ENCODE measurements around the gene GAPDH. TPM values are rescaled to one million over a fixed set of nuclear protein-coding genes. Genes with fewer than 3 reads are reported as not detected.

The GAPDH gene
- total and polyA plus RNA-seq, 8 donors, result 579 to 2,765 (median 1,254) TPM

DNA sequence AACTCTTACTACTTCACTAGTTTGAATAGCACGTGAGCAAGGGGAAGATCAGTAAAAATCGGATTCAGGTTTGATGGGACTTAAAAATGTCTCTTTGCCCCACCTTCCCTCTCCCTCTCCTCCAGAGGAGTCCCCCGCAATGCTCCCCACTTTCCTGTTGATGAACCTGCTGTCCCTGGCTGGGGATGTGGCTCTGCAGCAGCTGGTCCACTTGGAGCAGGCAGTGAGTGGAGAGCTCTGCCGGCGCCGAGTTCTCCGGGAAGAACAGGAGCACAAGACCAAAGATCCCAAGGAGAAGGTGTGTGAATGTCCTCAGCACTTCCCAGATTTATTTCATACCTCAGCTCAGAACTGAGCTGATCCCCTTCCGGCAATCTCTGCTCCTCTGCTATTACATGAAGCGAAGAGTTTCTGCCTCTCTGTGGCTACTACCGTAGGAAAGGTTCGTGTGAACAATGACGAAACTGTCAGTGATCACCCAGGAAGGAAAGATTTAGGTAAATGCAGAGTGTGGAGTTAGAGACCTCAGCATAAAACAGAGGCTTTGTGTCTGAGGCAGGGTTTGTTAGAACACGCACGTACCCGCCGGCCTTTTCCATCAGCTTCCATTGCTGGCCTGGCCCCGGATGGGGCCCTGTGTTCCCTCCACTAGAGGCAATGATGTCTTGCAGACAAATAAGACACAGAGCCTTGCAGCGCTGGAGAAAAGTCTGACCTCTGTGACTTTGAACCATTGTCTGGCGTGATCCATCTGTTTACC is 7.4 kb upstream of the GAPDH start:
- intact Hi-C loops (cut with DNase I; ENCODE audit: low total_unique reads), result no loop called here
- Histone ChIP-seq H3K4me1 (peaks cover 0 to 5% (median 3%) of the 10 kb centered on the region in 4 donors), H3K27ac (no peak overlapping the region), H3K27me3 (no peaks in the 10 kb centered on the region), H3K36me3 (peaks cover 90 to 99% (median 97%) of the 10 kb centered on the region in 4 donors), H3K9me3 (no peaks in the 10 kb centered on the region), H3K4me3 (no peak overlapping the region)
- 84 to 95% (median 89%) methylated on average over 19 of the region's 19 CpGs for WGBS, 5 donors
- DNase-seq, result no peak
- TF ChIP-seq, protein P1, sequence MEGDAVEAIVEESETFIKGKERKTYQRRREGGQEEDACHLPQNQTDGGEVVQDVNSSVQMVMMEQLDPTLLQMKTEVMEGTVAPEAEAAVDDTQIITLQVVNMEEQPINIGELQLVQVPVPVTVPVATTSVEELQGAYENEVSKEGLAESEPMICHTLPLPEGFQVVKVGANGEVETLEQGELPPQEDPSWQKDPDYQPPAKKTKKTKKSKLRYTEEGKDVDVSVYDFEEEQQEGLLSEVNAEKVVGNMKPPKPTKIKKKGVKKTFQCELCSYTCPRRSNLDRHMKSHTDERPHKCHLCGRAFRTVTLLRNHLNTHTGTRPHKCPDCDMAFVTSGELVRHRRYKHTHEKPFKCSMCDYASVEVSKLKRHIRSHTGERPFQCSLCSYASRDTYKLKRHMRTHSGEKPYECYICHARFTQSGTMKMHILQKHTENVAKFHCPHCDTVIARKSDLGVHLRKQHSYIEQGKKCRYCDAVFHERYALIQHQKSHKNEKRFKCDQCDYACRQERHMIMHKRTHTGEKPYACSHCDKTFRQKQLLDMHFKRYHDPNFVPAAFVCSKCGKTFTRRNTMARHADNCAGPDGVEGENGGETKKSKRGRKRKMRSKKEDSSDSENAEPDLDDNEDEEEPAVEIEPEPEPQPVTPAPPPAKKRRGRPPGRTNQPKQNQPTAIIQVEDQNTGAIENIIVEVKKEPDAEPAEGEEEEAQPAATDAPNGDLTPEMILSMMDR (IDR thresholded peaks at IDR 0.05), result no peak
- no peak for TF ChIP-seq EP300 (IDR thresholded peaks at IDR 0.05)
- no peak for TF ChIP-seq POLR2AphosphoS5 (IDR thresholded peaks at IDR 0.05)

DNA sequence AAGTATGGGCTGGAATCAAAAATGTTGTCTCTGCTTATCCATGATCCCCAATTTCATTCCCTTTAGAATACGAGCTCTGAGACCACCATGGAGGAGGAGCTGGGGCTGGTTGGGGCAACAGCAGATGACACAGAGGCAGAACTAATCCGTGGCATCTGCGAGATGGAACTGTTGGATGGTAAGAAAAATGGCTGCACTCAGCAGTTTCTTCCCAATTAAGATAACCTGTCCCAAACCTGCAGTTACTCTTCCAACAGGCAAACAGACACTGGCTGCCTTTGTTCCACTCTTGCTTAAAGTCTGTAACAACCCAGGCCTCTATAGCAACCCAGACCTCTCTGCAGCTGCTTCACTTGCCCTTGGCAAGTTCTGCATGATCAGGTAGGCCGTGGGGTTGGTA is 6.6 kb upstream of the GAPDH start:
- H3K4me3 ChIP-seq, result no peak overlapping the region
- no peaks in the 10 kb centered on the region for H3K9me3 ChIP-seq
- no peak for DNase-seq
- peaks cover 5 to 12% (median 10%) of the 10 kb centered on the region in 4 donors for H3K4me1 ChIP-seq
- H3K27me3 ChIP-seq, result no peaks in the 10 kb centered on the region
- TF ChIP-seq EP300 (IDR thresholded peaks at IDR 0.05), result no peak
- no peak for TF ChIP-seq POLR2AphosphoS5 (IDR thresholded peaks at IDR 0.05)
- TF ChIP-seq, protein P1 (IDR thresholded peaks at IDR 0.05), result no peak
- no peak for TF ChIP-seq POLR2A (IDR thresholded peaks at IDR 0.05)
- peaks cover 83 to 91% (median 90%) of the 10 kb centered on the region in 4 donors for H3K36me3 ChIP-seq
- intact Hi-C loops (cut with DNase I; ENCODE audit: low total_unique reads), result no loop called here
- 89 to 96% (median 92%) methylated on average over 4 of the region's 4 CpGs for WGBS, 5 donors
- no peak overlapping the region for H3K27ac ChIP-seq

- DNase-seq, result no peak
- Histone ChIP-seq H3K4me3 (no peak overlapping the region), H3K27ac (no peak overlapping the region), H3K9me3 (no peaks in the 10 kb centered on the region), H3K36me3 (peaks cover 76 to 82% (median 80%) of the 10 kb centered on the region in 4 donors), H3K27me3 (no peaks in the 10 kb centered on the region), H3K4me1 (peaks cover 15 to 22% (median 19%) of the 10 kb centered on the region in 4 donors)
- TF ChIP-seq, protein P1 (IDR thresholded peaks at IDR 0.05), result no peak
- TF ChIP-seq EP300 (IDR thresholded peaks at IDR 0.05) (no peak), POLR2A (IDR thresholded peaks at IDR 0.05) (no peak), POLR2AphosphoS5 (IDR thresholded peaks at IDR 0.05) (no peak)
- WGBS, 5 donors, result 86 to 94% (median 90%) methylated on average over 17 of the region's 17 CpGs
- intact Hi-C loops (cut with DNase I; ENCODE audit: low total_unique reads), result no loop called here
These were observed 5.6 kb upstream of the GAPDH start for GRCh38 chr12:6528539-6529235.

DNA sequence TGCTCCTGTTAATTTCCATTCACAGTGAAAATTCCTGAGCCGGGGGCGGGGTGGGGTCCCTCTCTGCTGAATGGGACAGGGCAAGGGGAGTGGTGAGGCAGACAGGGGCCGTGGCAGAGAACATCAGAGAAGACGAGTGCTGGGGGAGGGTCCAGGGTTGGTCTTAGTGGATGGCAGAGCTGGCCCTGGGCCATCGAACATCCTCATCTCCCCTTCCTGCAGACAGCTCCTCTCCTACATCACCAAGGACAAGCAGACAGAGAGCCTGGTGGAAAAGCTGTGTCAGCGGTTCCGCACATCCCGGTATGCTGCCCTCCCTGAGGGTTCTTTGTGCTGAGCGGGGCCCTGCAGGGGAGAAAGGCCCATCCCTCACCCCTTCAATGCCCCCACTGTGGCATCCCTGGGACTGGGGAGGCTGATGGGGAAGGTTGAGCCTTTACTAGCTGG is 5.0 kb upstream of the GAPDH start:
- H3K27me3 ChIP-seq, result no peaks in the 10 kb centered on the region
- H3K4me1 ChIP-seq, result peaks cover 19 to 26% (median 20%) of the 10 kb centered on the region in 4 donors
- H3K36me3 ChIP-seq, result peaks cover 70 to 75% (median 74%) of the 10 kb centered on the region in 4 donors
- 85 to 94% (median 91%) methylated on average over 4 to 9 of the region's 9 CpGs for WGBS, 5 donors
- no peak overlapping the region for H3K4me3 ChIP-seq
- no peak for DNase-seq
- H3K9me3 ChIP-seq, result no peaks in the 10 kb centered on the region
- intact Hi-C loops (cut with DNase I; ENCODE audit: low total_unique reads), result no loop called here
- TF ChIP-seq POLR2AphosphoS5 (IDR thresholded peaks at IDR 0.05) (no peak), EP300 (IDR thresholded peaks at IDR 0.05) (no peak), POLR2A (IDR thresholded peaks at IDR 0.05) (no peak)
- TF ChIP-seq, protein P1 (IDR thresholded peaks at IDR 0.05), result no peak
- H3K27ac ChIP-seq, result no peak overlapping the region

All from stomach (tissue), 9 donors.